GM12878 (cell line): Measurements from ENCODE around the gene DONSON. TPM values are rescaled to one million over a fixed set of nuclear protein-coding genes. Genes with fewer than 3 reads are reported as not detected.
"Not testable (repeated sequence)": the region's sequence is repeated elsewhere in the genome, so short reads cannot be mapped to it uniquely, and the experiment has no call there.

Source experiments
- ATAC-seq: fragments of 200-7000 bp; cut with Tn5 transposase; 3 replicates; pipeline ENCODE4 v1.9.1; 2020; ENCODE audit warnings: mild to moderate bottlenecking, moderate library complexity
- BruUV-seq: library from RNA; stranded (reverse); fragments of 400-500 nt; replicated peaks from 2 replicates; lab custom pipeline; 2021; lab: Mats Ljungman, UMichigan
- CTCF ChIA-PET: fragments of 300-600 bp; sonication (Branson Sonifier 250); formaldehyde crosslinking; extraction: SDS; loops from one replicate; lab custom pipeline; 2021; ENCODE audit warnings: inconsistent platforms; lab: Yijun Ruan, JAX
- POLR2A ChIA-PET: fragments of 350-600 bp; formaldehyde crosslinking; extraction: SDS; loops from one replicate; lab custom pipeline; 2021; ENCODE audit warnings: inconsistent platforms; lab: Charles Lee
- RAD21 ChIA-PET: fragments of 300-600 bp; sonication (Branson Sonifier 250); formaldehyde crosslinking; loops from one replicate; lab custom pipeline; 2023; ENCODE audit warnings: antibody characterized with exemption; ENCODE audit not compliant: unreplicated experiment; lab: Charles Lee
- SMC1A ChIA-PET: fragments of 300-600 bp; sonication (Branson Sonifier 250); formaldehyde crosslinking; loops from one replicate; lab custom pipeline; 2023; ENCODE audit not compliant: unreplicated experiment, uncharacterized antibody; lab: Charles Lee
- DNase-seq: peaks from one replicate; pipeline ENCODE4 v3.0.0-alpha.2; 2011; ENCODE audit warnings: low read depth, low spot score
- FAIRE-seq: peaks from 3 replicates; lab custom pipeline; 2011; peaks lifted over from hg19 to GRCh38; lab: Jason Lieb, UNC
- H2AFZ ChIP-seq: 2 replicates; pipeline ENCODE4 v1.6.0; 2011; ENCODE audit warnings: low read depth, low read length, control low read depth; ENCODE audit not compliant: control insufficient read depth
- H3K27ac ChIP-seq: 2 replicates; pipeline ENCODE4 v1.5.1; 2011; ENCODE audit warnings: control low read depth; ENCODE audit not compliant: control insufficient read depth, insufficient read depth
- H3K27me3 ChIP-seq, 2 experiments: replicated peaks in 1 of 2; 2 replicates each; pipeline versions ENCODE4 v1.6.0 to v1.6.1; 2011; ENCODE audit warnings: low read length in 1 of 2; ENCODE audit not compliant: control insufficient read depth in 2 of 2, insufficient read depth in 2 of 2
- H3K36me3 ChIP-seq, 2 experiments: 2 replicates each; pipeline ENCODE4 v1.5.1; 2011; ENCODE audit warnings: low read length in 1 of 2; ENCODE audit not compliant: control insufficient read depth in 2 of 2, insufficient read depth in 2 of 2
- H3K4me1 ChIP-seq: 2 replicates; pipeline ENCODE4 v1.6.1; 2011; ENCODE audit warnings: mild to moderate bottlenecking, low read length, moderate library complexity, mixed read lengths; ENCODE audit not compliant: control insufficient read depth, insufficient read depth
- H3K4me2 ChIP-seq: 2 replicates; pipeline ENCODE4 v1.6.0; 2011; ENCODE audit warnings: control low read depth; ENCODE audit not compliant: control insufficient read depth, insufficient read depth
- H3K4me3 ChIP-seq: fragments of 200-600 bp; sonication (generic); 2 replicates; pipeline ENCODE4 v1.5.1; 2016
- H3K79me2 ChIP-seq: 2 replicates; pipeline ENCODE4 v1.6.0; 2011; ENCODE audit warnings: low read length; ENCODE audit not compliant: control insufficient read depth, insufficient read depth
- H3K9ac ChIP-seq: 2 replicates; pipeline ENCODE4 v1.8.0; 2011; ENCODE audit warnings: low read length, control low read depth, mixed read lengths; ENCODE audit not compliant: control insufficient read depth, insufficient read depth
- H3K9me3 ChIP-seq: replicated peaks from 3 replicates; pipeline ENCODE4 v1.5.1; 2011; ENCODE audit warnings: mild to moderate bottlenecking, low read length; ENCODE audit not compliant: control insufficient read depth, insufficient read depth
- H4K20me1 ChIP-seq: 2 replicates; pipeline ENCODE4 v1.6.0; 2011; ENCODE audit not compliant: control insufficient read depth, insufficient read depth
- IKZF2 ChIP-seq, 2 experiments: fragments of 450-650 bp; IDR thresholded peaks; 2 replicates each; pipeline ENCODE4 v1.6.1; 2017; ENCODE audit warnings: mild to moderate bottlenecking in 2 of 2, moderate library complexity in 2 of 2
- KDM1A ChIP-seq: fragments of 200-600 bp; sonication (generic); IDR thresholded peaks from 2 replicates; pipeline ENCODE4 v1.6.1; 2016; ENCODE audit warnings: borderline replicate concordance
- NFYB ChIP-seq: IDR thresholded peaks from 2 replicates; pipeline ENCODE4 v1.6.1; 2011; ENCODE audit warnings: low read depth, mild to moderate bottlenecking, low read length, improper control_type of control experiment, moderate library complexity; ENCODE audit not compliant: insufficient read depth
- PML ChIP-seq: IDR thresholded peaks from 2 replicates; pipeline ENCODE4 v1.6.1; 2012; ENCODE audit warnings: low read length, inconsistent platforms
- RCOR1 ChIP-seq: conservative IDR thresholded peaks from 2 replicates; pipeline ENCODE4 v1.6.1; 2012; ENCODE audit warnings: low read depth, low read length, improper control_type of control experiment
- TCF7 ChIP-seq: IDR thresholded peaks from 2 replicates; pipeline ENCODE4 v1.6.1; 2014; ENCODE audit warnings: antibody characterized with exemption, borderline replicate concordance
- WGBS: methylation state at CpG from one replicate; pipeline ENCODE4 v1.1.6; 2016; ENCODE audit warnings: low lambda C conversion rate; ENCODE audit not compliant: insufficient replicate concordance, insufficient coverage; ENCODE audit errors: missing lambda C conversion rate; 5-methylcytosine and 5-hydroxymethylcytosine counted together
- in situ Hi-C: fragments of 300-500 bp; cut with MboI; formaldehyde crosslinking; loops from 9 replicates; pipeline ENCODE4 v1.14.3; 2018; ENCODE audit warnings: mixed read lengths
- intact Hi-C: fragments of 100-400 bp; cut with micrococcal nuclease; formaldehyde crosslinking; loops from one replicate; pipeline ENCODE4 v1.14.2; 2022; ENCODE audit not compliant: unreplicated experiment
- polyA plus RNA-seq, 11 experiments: library from polyadenylated mRNA; depleted of rRNA in 4 of 11; unstranded in 6 of 11; stranded (reverse) in 5 of 11; fragments of >200 nt; fragmentation: Nextera tagmentation in 4 of 11; fragmentation: Illumina TruSeq in 1 of 11; extraction: Ambion mirVana in 4 of 11; extraction: Trizol in 1 of 11; gene quantifications; 1 replicate in 1 of 11; 2 replicates in 10 of 11; pipeline versions ENCODE4 v1.2.1 to v1.2.3, GENCODE V29; 2011 to 2016; ENCODE audit warnings: inconsistent platforms in 2 of 11, missing spikeins in 2 of 11, low read depth in 1 of 11
- total RNA-seq, 4 experiments: library from RNA; depleted of rRNA in 3 of 4; stranded (reverse); fragments of >200 nt in 3 of 4; fragmentation: Illumina TruSeq in 1 of 4; extraction: Trizol in 1 of 4; gene quantifications; 2 replicates each; pipeline versions ENCODE4 v1.2.1 to v1.2.3, GENCODE V29; 2013 to 2021
- TF ChIP-seq, protein P1 (sequence below): IDR thresholded peaks from 2 replicates; pipeline ENCODE4 v1.6.1; 2011; ENCODE audit warnings: borderline replicate concordance, low read depth, mild to moderate bottlenecking, moderate library complexity, mixed read lengths, low read length; ENCODE audit not compliant: insufficient read depth; ENCODE audit errors: extremely low read length
- TF ChIP-seq, protein P2 (sequence below): IDR thresholded peaks from 2 replicates; pipeline ENCODE4 v1.6.1; 2011; ENCODE audit warnings: low read depth, low read length, improper control_type of control experiment, borderline replicate concordance

DONSON gene
- total and polyA plus RNA-seq, 10 of the 15 experiments (the other 5 are each of a cell fraction or from before 2014, with no cell fraction given), result 13.6 to 51.2 (median 32.2) TPM

- FAIRE-seq (no peak), ATAC-seq (no peak), DNase-seq (no peak)
- TF ChIP-seq RCOR1 (no peak), KDM1A (no peak), TCF7 (no peak), PML (no peak), NFYB (no peak), IKZF2 (IDR thresholded peaks at IDR 0.05) (no peak)
- TF ChIP-seq, protein P1, sequence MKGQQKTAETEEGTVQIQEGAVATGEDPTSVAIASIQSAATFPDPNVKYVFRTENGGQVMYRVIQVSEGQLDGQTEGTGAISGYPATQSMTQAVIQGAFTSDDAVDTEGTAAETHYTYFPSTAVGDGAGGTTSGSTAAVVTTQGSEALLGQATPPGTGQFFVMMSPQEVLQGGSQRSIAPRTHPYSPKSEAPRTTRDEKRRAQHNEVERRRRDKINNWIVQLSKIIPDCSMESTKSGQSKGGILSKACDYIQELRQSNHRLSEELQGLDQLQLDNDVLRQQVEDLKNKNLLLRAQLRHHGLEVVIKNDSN, result no peak
- TF ChIP-seq, protein P2, sequence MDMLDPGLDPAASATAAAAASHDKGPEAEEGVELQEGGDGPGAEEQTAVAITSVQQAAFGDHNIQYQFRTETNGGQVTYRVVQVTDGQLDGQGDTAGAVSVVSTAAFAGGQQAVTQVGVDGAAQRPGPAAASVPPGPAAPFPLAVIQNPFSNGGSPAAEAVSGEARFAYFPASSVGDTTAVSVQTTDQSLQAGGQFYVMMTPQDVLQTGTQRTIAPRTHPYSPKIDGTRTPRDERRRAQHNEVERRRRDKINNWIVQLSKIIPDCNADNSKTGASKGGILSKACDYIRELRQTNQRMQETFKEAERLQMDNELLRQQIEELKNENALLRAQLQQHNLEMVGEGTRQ, result no peak
- Histone ChIP-seq H3K9ac (no peak overlapping the region), H3K36me3 (no peaks in the 10 kb centered on the region; a peak in 1 of 4 replicates), H3K9me3 (no peaks in the 10 kb centered on the region), H4K20me1 (no peaks in the 10 kb centered on the region), H3K27me3 (no peaks in the 10 kb centered on the region), H3K79me2 (no peaks in the 10 kb centered on the region), H3K4me2 (no peak overlapping the region), H2AFZ (no peak overlapping the region), H3K4me1 (no peaks in the 10 kb centered on the region), H3K27ac (no peak overlapping the region), H3K4me3 (no peak overlapping the region)
- RAD21 ChIA-PET, result no interaction called here
- intact Hi-C loops, result no loop called here
- POLR2A ChIA-PET, result no interaction called here
- BruUV-seq, result no TSS peak
- 98% methylated on average over 2 of the region's 2 CpGs for WGBS
- SMC1A ChIA-PET, result no interaction called here
- CTCF ChIA-PET, result interaction anchor here (0.6 kb wide), 1 partner anchor 706 kb away, joined by 4 read pairs; no protein-coding TSS in a partner anchor
- in situ Hi-C loops, result loop anchor here (25.0 kb wide), 1 partner anchor 1247 kb away; the partner anchor contains the start of gene URB1
Measured at GRCh38 chr21:33634254-33634653, 45.8 kb upstream of the DONSON start.

- H3K79me2 ChIP-seq, H3K36me3 ChIP-seq, H3K9ac ChIP-seq, DNase-seq, H2AFZ ChIP-seq, H3K9me3 ChIP-seq, BruUV-seq, H3K4me1 ChIP-seq, POLR2A ChIA-PET, intact Hi-C loops, H3K27me3 ChIP-seq, ATAC-seq, H3K27ac ChIP-seq, FAIRE-seq, H3K4me3 ChIP-seq, H3K4me2 ChIP-seq, RAD21 ChIA-PET, H4K20me1 ChIP-seq, SMC1A ChIA-PET: not testable (repeated sequence)
- CTCF ChIA-PET, result interaction anchor here (0.6 to 3.6 kb wide), 2 partner anchors 22 to 1333 kb away, joined by 4 to 22 read pairs; no protein-coding TSS in a partner anchor
- 96% methylated on average over 7 of the region's 7 CpGs for WGBS
- in situ Hi-C loops, result loop anchor here (25.0 kb wide), 1 partner anchor 1239 kb away; the partner anchor contains the start of gene URB1
Measured at GRCh38 chr21:33626151-33626550, 37.7 kb upstream of the DONSON start.
